Lower leg skin (tissue), 3 donors: Measurements from ENCODE around the gene FLAD1.

Experiments used
- POLR2A ChIP-seq, 2 donors: fragments of 450-650 bp; IDR thresholded peaks; one replicate each; pipeline ENCODE4 v1.6.1; 2016 to 2017; ENCODE audit warnings: antibody characterized with exemption in 2 of 2, mild to moderate bottlenecking in 1 of 2, moderate library complexity in 1 of 2
- TF ChIP-seq, protein P1 (sequence below), 3 donors: fragments of 450-650 bp; IDR thresholded peaks; one replicate each; pipeline ENCODE4 v1.5.1; 2016; ENCODE audit warnings: antibody characterized with exemption in 3 of 3, mild to moderate bottlenecking in 3 of 3, moderate library complexity in 2 of 3

DNA sequence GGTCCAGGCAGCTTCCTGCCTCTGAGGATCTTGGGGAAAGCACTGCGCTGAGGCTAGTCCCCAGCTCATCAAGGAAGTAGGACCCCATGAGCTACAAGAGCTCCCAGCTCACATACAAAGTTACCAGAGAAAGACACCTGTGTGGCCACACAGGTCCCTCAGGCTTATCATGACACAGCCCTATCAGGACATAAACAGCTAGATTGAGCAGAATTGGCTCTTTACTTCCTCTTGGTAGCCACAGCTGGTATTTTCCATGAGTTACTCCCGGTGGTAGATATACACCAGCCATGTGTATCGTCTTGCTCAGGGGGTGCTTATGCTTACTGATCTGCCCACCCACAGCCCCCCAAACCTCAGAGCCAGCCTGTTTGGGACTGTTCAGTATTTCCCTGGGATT is 11.4 kb downstream of the FLAD1 start:
- TF ChIP-seq, protein P1, sequence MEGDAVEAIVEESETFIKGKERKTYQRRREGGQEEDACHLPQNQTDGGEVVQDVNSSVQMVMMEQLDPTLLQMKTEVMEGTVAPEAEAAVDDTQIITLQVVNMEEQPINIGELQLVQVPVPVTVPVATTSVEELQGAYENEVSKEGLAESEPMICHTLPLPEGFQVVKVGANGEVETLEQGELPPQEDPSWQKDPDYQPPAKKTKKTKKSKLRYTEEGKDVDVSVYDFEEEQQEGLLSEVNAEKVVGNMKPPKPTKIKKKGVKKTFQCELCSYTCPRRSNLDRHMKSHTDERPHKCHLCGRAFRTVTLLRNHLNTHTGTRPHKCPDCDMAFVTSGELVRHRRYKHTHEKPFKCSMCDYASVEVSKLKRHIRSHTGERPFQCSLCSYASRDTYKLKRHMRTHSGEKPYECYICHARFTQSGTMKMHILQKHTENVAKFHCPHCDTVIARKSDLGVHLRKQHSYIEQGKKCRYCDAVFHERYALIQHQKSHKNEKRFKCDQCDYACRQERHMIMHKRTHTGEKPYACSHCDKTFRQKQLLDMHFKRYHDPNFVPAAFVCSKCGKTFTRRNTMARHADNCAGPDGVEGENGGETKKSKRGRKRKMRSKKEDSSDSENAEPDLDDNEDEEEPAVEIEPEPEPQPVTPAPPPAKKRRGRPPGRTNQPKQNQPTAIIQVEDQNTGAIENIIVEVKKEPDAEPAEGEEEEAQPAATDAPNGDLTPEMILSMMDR (IDR thresholded peaks at IDR 0.05) = no peak
- TF ChIP-seq POLR2A (IDR thresholded peaks at IDR 0.05) = no peak
